Osteoblast (primary cell): ENCODE measurements around the gene SHISA5. TPM values are rescaled to one million over a fixed set of nuclear protein-coding genes. Genes with fewer than 3 reads are reported as not detected.

Source experiments
- DNase-seq: peaks from one replicate; pipeline ENCODE4 v3.0.0; 2011; ENCODE audit warnings: low spot score, mixed read lengths; ENCODE audit not compliant: insufficient read length; ENCODE audit errors: missing footprints
- H2AFZ ChIP-seq: 2 replicates; pipeline ENCODE4 v1.6.0; 2011; ENCODE audit warnings: mild to moderate bottlenecking, low read length
- H3K27ac ChIP-seq: 2 replicates; pipeline ENCODE4 v1.5.1; 2011; ENCODE audit warnings: mild to moderate bottlenecking, low read depth, low read length, moderate library complexity
- H3K27me3 ChIP-seq: 2 replicates; pipeline ENCODE4 v1.6.0; 2012; ENCODE audit warnings: mild to moderate bottlenecking, control low read depth, inconsistent platforms, low read length, moderate library complexity; ENCODE audit not compliant: insufficient read depth
- H3K36me3 ChIP-seq: 2 replicates; pipeline ENCODE4 v1.5.1; 2011; ENCODE audit warnings: mild to moderate bottlenecking, low read length, control low read depth, moderate library complexity; ENCODE audit not compliant: insufficient read depth
- H3K4me1 ChIP-seq: 2 replicates; pipeline ENCODE4 v1.5.1; 2011; ENCODE audit warnings: mild to moderate bottlenecking, low read length, control low read depth, moderate library complexity; ENCODE audit not compliant: insufficient read depth
- H3K4me2 ChIP-seq: 2 replicates; pipeline ENCODE4 v1.6.0; 2011; ENCODE audit warnings: mild to moderate bottlenecking, low read length; ENCODE audit not compliant: insufficient read depth
- H3K4me3 ChIP-seq: fragments of 200-600 bp; sonication (generic); 3 replicates; pipeline ENCODE4 v1.5.1; 2012; ENCODE audit warnings: mild to moderate bottlenecking, low read length, inconsistent platforms; ENCODE audit not compliant: insufficient read depth
- H3K79me2 ChIP-seq: 2 replicates; pipeline ENCODE4 v1.6.0; 2012; ENCODE audit warnings: mild to moderate bottlenecking, low read length, control low read depth, inconsistent platforms; ENCODE audit not compliant: insufficient read depth
- H3K9me3 ChIP-seq: 2 replicates; pipeline ENCODE4 v1.5.1; 2011; ENCODE audit warnings: low read depth, low read length, control low read depth
- H4K20me1 ChIP-seq: 2 replicates; pipeline ENCODE4 v1.6.0; 2012; ENCODE audit warnings: mild to moderate bottlenecking, low read length, control low read depth; ENCODE audit not compliant: insufficient read depth
- CTCF ChIP-seq: IDR thresholded peaks from 2 replicates; pipeline ENCODE4 v1.5.1; 2011; ENCODE audit warnings: mild to moderate bottlenecking, low read depth, low read length, moderate library complexity; ENCODE audit errors: extremely low read depth
- total RNA-seq: library from RNA; depleted of rRNA; stranded (reverse); fragments of >200 nt; gene quantifications from 2 replicates; pipeline ENCODE4 v1.2.3, GENCODE V29; 2012

The SHISA5 gene
- total RNA-seq, 1 donor: 105 TPM

GRCh38 chr3:48469046-48469915 lies 34.7 kb downstream of the SHISA5 start:
- Histone ChIP-seq H3K9me3 (no peaks in the 10 kb centered on the region), H3K4me3 (no peak overlapping the region), H3K4me2 (no peak overlapping the region), H3K27me3 (no peaks in the 10 kb centered on the region), H4K20me1 (peaks cover 4% of the 10 kb centered on the region), H3K27ac (no peak overlapping the region), H3K79me2 (peaks cover 59% of the 10 kb centered on the region), H3K36me3 (peaks cover 27% of the 10 kb centered on the region), H2AFZ (no peak overlapping the region), H3K4me1 (peaks cover 40% of the 10 kb centered on the region)
- DNase-seq: no peak
- TF ChIP-seq CTCF: no peak

- H3K4me1 ChIP-seq: peaks cover 37% of the 10 kb centered on the region
- peak overlapping the region; percentile 100 for H3K27ac ChIP-seq
- DNase-seq: no peak
- no peak overlapping the region for H2AFZ ChIP-seq
- peaks cover 4% of the 10 kb centered on the region for H4K20me1 ChIP-seq
- peaks cover 27% of the 10 kb centered on the region for H3K36me3 ChIP-seq
- H3K4me2 ChIP-seq: no peak overlapping the region
- H3K9me3 ChIP-seq: no peaks in the 10 kb centered on the region
- no peak overlapping the region for H3K4me3 ChIP-seq
- peaks cover 59% of the 10 kb centered on the region for H3K79me2 ChIP-seq
- TF ChIP-seq CTCF: no peak
- H3K27me3 ChIP-seq: no peaks in the 10 kb centered on the region
Observed at GRCh38 chr3:48468329-48468731, 35.6 kb downstream of the SHISA5 start.

- Histone ChIP-seq H3K4me3 (peak overlapping the region; percentile 78), H3K4me2 (peak overlapping the region; percentile 93)
Observed at GRCh38 chr3:48467473-48468267, 36.3 kb downstream of the SHISA5 start.

More at GRCh38 chr3:48467473-48468267, 36.3 kb downstream of the SHISA5 start:
- Histone ChIP-seq H3K79me2 (peaks cover 59% of the 10 kb centered on the region), H2AFZ (no peak overlapping the region), H4K20me1 (peaks cover 4% of the 10 kb centered on the region), H3K27me3 (no peaks in the 10 kb centered on the region), H3K4me1 (peaks cover 33% of the 10 kb centered on the region), H3K27ac (peak overlapping the region; percentile 100), H3K9me3 (no peaks in the 10 kb centered on the region), H3K36me3 (peaks cover 27% of the 10 kb centered on the region)
- TF ChIP-seq CTCF: no peak
- peak; percentile 34 for DNase-seq
